ENCODE data around the gene MYO16.
"Not testable (repeated sequence)": the region's sequence is repeated elsewhere in the genome, so short reads cannot be mapped to it uniquely, and the experiment has no call there.

The MYO16 gene

DNA sequence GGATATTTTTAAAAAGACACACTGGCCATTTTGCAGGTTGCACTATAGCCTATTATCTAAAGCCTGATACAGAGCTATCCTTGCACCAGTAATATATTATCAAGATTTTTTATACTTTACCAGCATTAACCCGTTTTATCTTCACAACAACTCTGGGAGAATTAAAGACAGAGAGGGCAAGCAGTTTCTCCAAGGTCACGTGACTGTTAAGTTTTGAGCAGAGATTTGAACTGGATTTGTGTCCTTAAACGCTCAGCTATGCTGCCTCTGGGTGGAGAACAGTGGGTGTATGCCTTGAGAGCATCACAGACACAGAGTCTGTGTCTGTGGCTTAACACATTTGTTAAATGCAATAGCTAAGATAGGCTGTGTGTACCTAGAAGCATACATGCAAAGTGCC, 147.2 kb downstream of the MYO16 start:
- DNase-seq (ENCODE audit: extremely low read depth, low read depth) = no peak
- TF ChIP-seq, protein P1, sequence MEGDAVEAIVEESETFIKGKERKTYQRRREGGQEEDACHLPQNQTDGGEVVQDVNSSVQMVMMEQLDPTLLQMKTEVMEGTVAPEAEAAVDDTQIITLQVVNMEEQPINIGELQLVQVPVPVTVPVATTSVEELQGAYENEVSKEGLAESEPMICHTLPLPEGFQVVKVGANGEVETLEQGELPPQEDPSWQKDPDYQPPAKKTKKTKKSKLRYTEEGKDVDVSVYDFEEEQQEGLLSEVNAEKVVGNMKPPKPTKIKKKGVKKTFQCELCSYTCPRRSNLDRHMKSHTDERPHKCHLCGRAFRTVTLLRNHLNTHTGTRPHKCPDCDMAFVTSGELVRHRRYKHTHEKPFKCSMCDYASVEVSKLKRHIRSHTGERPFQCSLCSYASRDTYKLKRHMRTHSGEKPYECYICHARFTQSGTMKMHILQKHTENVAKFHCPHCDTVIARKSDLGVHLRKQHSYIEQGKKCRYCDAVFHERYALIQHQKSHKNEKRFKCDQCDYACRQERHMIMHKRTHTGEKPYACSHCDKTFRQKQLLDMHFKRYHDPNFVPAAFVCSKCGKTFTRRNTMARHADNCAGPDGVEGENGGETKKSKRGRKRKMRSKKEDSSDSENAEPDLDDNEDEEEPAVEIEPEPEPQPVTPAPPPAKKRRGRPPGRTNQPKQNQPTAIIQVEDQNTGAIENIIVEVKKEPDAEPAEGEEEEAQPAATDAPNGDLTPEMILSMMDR (IDR thresholded peaks at IDR 0.05; ENCODE audit: low read depth, low read length) = no peak

DNA sequence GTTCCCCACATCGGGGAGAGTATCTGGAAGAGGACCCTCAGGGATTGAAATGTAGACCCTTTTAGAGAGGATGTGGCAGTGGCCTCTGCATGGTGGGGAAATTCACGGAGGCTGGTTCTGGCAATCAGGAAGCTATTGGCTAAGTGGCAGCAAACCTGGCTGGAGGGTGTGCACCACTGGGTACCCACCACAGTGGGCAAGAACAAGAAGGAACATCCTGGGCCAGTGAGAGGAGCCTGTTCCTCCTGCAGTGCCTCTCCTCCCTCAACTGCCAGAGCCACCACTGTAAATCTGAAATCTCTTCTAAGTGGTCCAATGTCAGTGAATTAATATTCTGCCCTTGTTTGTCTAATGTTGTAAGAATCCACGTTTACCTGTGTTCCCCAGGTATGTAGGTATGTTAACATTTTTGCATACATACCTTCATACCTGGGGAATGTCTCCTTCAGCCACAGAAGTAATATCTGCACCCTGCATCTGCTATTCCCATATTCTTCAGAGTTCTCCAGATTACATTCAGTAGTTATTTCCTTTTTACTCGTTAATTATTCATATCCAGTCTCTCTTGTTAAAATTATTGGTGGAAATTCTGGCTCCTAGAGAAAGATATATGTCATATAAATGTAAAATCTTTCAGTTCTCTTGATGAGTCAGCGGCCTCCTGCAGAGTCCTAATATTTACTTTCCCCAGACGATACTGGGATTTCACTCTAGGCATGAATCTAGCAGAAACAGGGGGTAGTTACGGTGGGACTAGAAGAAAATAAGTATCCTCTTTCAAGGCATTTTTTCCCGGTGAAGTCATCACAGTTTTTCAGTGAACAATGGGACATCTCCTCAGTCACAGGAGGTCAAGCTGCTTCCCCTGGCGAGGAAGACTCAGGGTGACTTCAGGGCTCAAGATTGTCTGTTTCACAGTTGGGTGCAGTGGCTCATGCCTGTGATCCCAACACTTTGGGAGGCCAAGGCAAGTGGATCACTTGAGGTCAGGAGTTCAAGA, 148.3 kb downstream of the MYO16 start:
- TF ChIP-seq, protein P1 (IDR thresholded peaks at IDR 0.05; ENCODE audit: low read depth, low read length) = no peak
- no peak for DNase-seq (ENCODE audit: extremely low read depth, low read depth)

GRCh38 chr13:108779308-108779707, 149.9 kb downstream of the MYO16 start:
- no peak for DNase-seq (ENCODE audit: extremely low read depth, low read depth)
- TF ChIP-seq, protein P1 (IDR thresholded peaks at IDR 0.05; ENCODE audit: low read depth, low read length) = no peak

GRCh38 chr13:108780706-108781105, 151.3 kb downstream of the MYO16 start:
- DNase-seq (ENCODE audit: extremely low read depth, low read depth) = no peak
- TF ChIP-seq, protein P1 (IDR thresholded peaks at IDR 0.05; ENCODE audit: low read depth, low read length) = no peak

DNA sequence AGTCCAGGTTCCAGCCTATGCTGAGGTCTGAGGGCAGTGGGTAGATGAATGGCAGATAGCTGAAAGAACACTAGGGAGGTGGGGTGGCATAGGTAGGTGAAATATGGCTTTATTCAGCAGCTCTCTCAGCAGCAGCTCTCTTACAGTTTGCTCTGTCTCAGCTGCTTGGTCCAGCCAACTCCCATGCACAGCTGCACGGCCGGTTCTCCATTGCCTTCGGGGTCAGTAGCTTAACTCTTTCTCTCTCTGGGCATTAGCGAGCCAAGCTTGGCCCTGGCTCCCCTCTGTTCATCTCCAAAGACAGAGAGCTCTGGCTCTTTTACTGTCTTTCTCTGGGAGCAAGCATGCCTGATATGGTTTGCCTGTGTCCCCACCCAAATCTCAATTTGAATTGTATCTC, 151.9 kb downstream of the MYO16 start:
- TF ChIP-seq, protein P1 (IDR thresholded peaks at IDR 0.05; ENCODE audit: low read depth, low read length) = no peak
- no peak for DNase-seq (ENCODE audit: extremely low read depth, low read depth)

- DNase-seq (ENCODE audit: extremely low read depth, low read depth) = not testable (repeated sequence)
These were observed 153.1 kb downstream of the MYO16 start for GRCh38 chr13:108782480-108782879.

DNA sequence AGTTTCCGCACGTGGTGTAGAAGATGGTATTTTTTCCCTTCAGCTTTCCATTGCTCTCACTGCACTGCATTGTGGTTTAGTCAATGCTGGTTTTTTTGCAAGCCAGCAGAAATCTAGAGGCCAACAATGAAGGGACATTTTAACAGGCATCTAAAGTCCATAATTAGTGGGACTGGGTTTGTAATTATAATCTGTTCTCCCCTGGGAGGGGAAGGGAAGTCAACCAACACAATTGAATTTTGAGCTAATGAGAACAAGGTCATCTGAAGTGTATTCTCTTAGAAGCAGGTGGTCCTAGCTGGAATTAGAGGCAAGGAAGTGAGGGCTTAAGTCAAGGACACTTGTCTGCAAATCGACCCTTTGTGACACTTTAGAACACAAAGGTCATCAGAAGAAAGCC, 156.4 kb downstream of the MYO16 start:
- no peak for DNase-seq (ENCODE audit: extremely low read depth, low read depth)
- TF ChIP-seq, protein P1 (IDR thresholded peaks at IDR 0.05; ENCODE audit: low read depth, low read length) = no peak
